ENCODE data around the gene TMEM204. TPM values are rescaled to one million over a fixed set of nuclear protein-coding genes. Genes with fewer than 3 reads are reported as not detected.

Gene TMEM204
- total and polyA plus RNA-seq, 2 donors (not counting 1 experiment from before 2014, with no cell fraction given), result 10.9 to 12.4 TPM

DNA sequence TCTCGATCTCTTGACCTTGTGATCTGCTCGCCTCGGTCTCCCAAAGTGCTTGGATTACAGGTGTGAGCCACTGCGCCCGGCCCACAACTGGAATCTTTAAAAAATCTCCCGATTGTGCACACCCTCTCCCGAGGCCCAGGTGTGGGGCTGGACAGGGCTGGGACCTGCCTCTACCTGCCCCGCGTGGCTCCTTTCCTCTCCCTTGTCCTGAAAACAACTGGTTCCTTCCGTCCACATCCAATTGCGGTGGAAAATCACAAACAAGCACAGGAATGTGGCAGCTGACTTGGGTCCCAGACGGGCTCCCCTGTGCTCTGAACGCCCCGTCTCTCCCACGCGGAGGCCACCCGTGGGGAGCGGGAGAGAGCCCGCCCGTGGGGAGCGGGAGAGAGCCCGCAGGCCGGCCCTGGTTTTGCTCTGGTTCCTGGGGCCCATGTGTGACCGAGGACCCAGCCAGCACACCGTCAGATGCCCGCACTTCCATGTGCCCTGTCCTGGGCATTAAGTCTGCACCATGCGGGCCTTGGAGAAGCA is 3.0 kb upstream of the TMEM204 start:
- H3K9ac ChIP-seq (ENCODE audit: insufficient read depth, low read length), result no peak overlapping the region
- H4K20me1 ChIP-seq (ENCODE audit: control insufficient read depth, extremely low read depth, insufficient read depth, low read length), result no peaks in the 10 kb centered on the region
- no peaks in the 10 kb centered on the region for H3K9me3 ChIP-seq (ENCODE audit: control insufficient read depth, insufficient read depth, low read depth, low read length)
- peaks cover 11% of the 10 kb centered on the region for H3K79me2 ChIP-seq (ENCODE audit: control insufficient read depth, insufficient read depth, low read length)
- TF ChIP-seq EZH2 (IDR thresholded peaks at IDR 0.05; ENCODE audit: low read length, missing control alignments), result no peak
- TF ChIP-seq, protein P1, sequence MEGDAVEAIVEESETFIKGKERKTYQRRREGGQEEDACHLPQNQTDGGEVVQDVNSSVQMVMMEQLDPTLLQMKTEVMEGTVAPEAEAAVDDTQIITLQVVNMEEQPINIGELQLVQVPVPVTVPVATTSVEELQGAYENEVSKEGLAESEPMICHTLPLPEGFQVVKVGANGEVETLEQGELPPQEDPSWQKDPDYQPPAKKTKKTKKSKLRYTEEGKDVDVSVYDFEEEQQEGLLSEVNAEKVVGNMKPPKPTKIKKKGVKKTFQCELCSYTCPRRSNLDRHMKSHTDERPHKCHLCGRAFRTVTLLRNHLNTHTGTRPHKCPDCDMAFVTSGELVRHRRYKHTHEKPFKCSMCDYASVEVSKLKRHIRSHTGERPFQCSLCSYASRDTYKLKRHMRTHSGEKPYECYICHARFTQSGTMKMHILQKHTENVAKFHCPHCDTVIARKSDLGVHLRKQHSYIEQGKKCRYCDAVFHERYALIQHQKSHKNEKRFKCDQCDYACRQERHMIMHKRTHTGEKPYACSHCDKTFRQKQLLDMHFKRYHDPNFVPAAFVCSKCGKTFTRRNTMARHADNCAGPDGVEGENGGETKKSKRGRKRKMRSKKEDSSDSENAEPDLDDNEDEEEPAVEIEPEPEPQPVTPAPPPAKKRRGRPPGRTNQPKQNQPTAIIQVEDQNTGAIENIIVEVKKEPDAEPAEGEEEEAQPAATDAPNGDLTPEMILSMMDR (conservative IDR thresholded peaks at IDR 0.05 in 1 of 2, IDR thresholded peaks at IDR 0.05 in 1 of 2; ENCODE audit: low read depth in 1 of 2, low read length in 2 of 2), result no peak
- H3K27ac ChIP-seq (ENCODE audit: insufficient read depth, low read length), result peak overlapping the region; percentile 58
- H3K36me3 ChIP-seq (ENCODE audit: control insufficient read depth, insufficient read depth, low read length), result no peaks in the 10 kb centered on the region
- H3K4me3 ChIP-seq (replicated peaks in 1 of 4; ENCODE audit: control extremely low read depth in 1 of 4, insufficient read depth in 1 of 4, low read depth in 3 of 4, low read length in 4 of 4), result no peak overlapping the region
- no peak for DNase-seq (ENCODE audit: low read depth in 2 of 2)
- peak overlapping the region; percentile 7 for H3K4me2 ChIP-seq (ENCODE audit: extremely low read depth, insufficient read depth, low read length)
- H3K27me3 ChIP-seq (ENCODE audit: control insufficient read depth, insufficient read depth, low read length), result no peaks in the 10 kb centered on the region
- peaks cover 28% of the 10 kb centered on the region for H3K4me1 ChIP-seq (ENCODE audit: control insufficient read depth, extremely low read depth, insufficient read depth, low read length)
- no peak overlapping the region for H2AFZ ChIP-seq (ENCODE audit: low read length)

DNA sequence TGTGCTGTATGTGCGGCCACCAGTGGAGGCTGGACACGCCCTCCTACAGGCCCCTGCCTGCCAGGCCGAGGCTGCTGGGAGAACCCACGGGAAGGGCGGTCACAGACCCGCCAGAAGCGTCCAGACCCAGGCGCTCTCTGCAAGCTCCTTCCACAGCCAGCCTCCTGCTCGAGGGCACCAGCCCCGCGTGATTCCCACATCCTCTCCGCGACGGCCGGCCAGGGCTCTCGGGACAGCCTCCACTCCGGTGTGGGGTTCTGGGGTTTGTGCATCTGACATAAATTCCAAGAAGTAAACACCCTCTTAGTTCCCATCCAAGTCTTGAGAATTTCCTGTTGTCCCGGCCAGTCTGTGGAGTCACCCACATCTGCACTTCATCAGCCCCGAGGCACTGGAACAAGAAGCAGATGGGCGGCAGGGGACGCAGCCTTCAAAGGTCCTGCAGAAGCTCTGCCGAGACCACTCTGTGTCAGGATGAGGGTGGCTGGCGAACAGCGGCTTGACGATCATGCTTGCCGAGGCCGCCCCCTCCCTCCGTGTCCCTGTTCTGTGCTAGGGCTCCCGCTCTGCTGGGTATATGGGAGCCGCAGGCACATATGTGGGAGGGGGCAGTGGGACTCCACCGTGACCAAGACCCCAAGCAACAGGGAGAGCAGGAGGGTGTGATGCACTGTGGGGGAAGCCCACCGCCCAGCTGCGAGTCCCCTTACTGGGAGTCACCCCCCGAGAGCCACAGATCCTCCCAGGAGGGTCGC is 2.4 kb upstream of the TMEM204 start:
- H3K9me3 ChIP-seq (ENCODE audit: control insufficient read depth, insufficient read depth, low read depth, low read length), result no peaks in the 10 kb centered on the region
- no peak overlapping the region for H2AFZ ChIP-seq (ENCODE audit: low read length)
- TF ChIP-seq EZH2 (IDR thresholded peaks at IDR 0.05; ENCODE audit: low read length, missing control alignments), result no peak
- H4K20me1 ChIP-seq (ENCODE audit: control insufficient read depth, extremely low read depth, insufficient read depth, low read length), result no peaks in the 10 kb centered on the region
- H3K36me3 ChIP-seq (ENCODE audit: control insufficient read depth, insufficient read depth, low read length), result no peaks in the 10 kb centered on the region
- H3K9ac ChIP-seq (ENCODE audit: insufficient read depth, low read length), result peak overlapping the region; percentile 22
- H3K79me2 ChIP-seq (ENCODE audit: control insufficient read depth, insufficient read depth, low read length), result peaks cover 16% of the 10 kb centered on the region
- no peak overlapping the region for H3K4me3 ChIP-seq (replicated peaks in 1 of 4; ENCODE audit: control extremely low read depth in 1 of 4, insufficient read depth in 1 of 4, low read depth in 3 of 4, low read length in 4 of 4)
- H3K4me2 ChIP-seq (ENCODE audit: extremely low read depth, insufficient read depth, low read length), result peak overlapping the region; percentile 7
- peaks cover 29% of the 10 kb centered on the region for H3K4me1 ChIP-seq (ENCODE audit: control insufficient read depth, extremely low read depth, insufficient read depth, low read length)
- H3K27me3 ChIP-seq (ENCODE audit: control insufficient read depth, insufficient read depth, low read length), result no peaks in the 10 kb centered on the region
- peak overlapping the region; percentile 58 for H3K27ac ChIP-seq (ENCODE audit: insufficient read depth, low read length)
- peak in 1 of 2 donors; percentile 44 for DNase-seq (ENCODE audit: low read depth in 2 of 2)

DNA sequence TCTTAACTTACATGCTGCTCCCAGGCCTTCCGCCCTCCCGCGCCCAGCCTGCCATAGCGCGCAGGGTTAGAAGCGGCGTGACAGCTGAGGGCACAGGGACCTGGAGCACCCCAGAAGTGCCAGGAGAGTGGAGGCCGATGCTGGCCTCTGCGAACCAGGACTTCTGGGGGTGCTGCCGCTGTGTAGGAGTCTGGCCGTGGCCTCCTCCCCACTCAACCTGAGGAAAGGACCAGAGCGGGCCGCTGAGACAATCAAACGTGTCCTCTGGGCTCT is 1.9 kb upstream of the TMEM204 start:
- TF ChIP-seq EZH2 (IDR thresholded peaks at IDR 0.05; ENCODE audit: low read length, missing control alignments), result no peak
- TF ChIP-seq, protein P1 (conservative IDR thresholded peaks at IDR 0.05 in 1 of 2, IDR thresholded peaks at IDR 0.05 in 1 of 2; ENCODE audit: low read depth in 1 of 2, low read length in 2 of 2), result no peak
- DNase-seq (ENCODE audit: low read depth in 2 of 2), result no peak
- Histone ChIP-seq H3K4me1 (ENCODE audit: control insufficient read depth, extremely low read depth, insufficient read depth, low read length) (peaks cover 31% of the 10 kb centered on the region), H3K36me3 (ENCODE audit: control insufficient read depth, insufficient read depth, low read length) (peaks cover 1% of the 10 kb centered on the region), H3K9ac (ENCODE audit: insufficient read depth, low read length) (no peak overlapping the region), H2AFZ (ENCODE audit: low read length) (no peak overlapping the region), H3K4me3 (replicated peaks in 1 of 4; ENCODE audit: control extremely low read depth in 1 of 4, insufficient read depth in 1 of 4, low read depth in 3 of 4, low read length in 4 of 4) (no peak overlapping the region), H3K4me2 (ENCODE audit: extremely low read depth, insufficient read depth, low read length) (no peak overlapping the region), H3K79me2 (ENCODE audit: control insufficient read depth, insufficient read depth, low read length) (peaks cover 21% of the 10 kb centered on the region), H3K27me3 (ENCODE audit: control insufficient read depth, insufficient read depth, low read length) (no peaks in the 10 kb centered on the region), H3K9me3 (ENCODE audit: control insufficient read depth, insufficient read depth, low read depth, low read length) (no peaks in the 10 kb centered on the region), H3K27ac (ENCODE audit: insufficient read depth, low read length) (no peak overlapping the region), H4K20me1 (ENCODE audit: control insufficient read depth, extremely low read depth, insufficient read depth, low read length) (no peaks in the 10 kb centered on the region)

Measured in fibroblast of lung (primary cell).